Natural killer cell (primary cell): Measurements from ENCODE around the gene NEDD4. TPM values are rescaled to one million over a fixed set of nuclear protein-coding genes. Genes with fewer than 3 reads are reported as not detected.

Source experiments
- ATAC-seq, 3 donors: fragments of 150-1000 bp in 2 of 3; fragments of 200-7000 bp in 1 of 3; cut with Tn5 transposase; 1 replicate in 1 of 3; 2 replicates in 2 of 3; pipeline ENCODE4 v1.10.0; 2021; ENCODE audit warnings: mild to moderate bottlenecking in 2 of 3, moderate library complexity in 2 of 3
- DNase-seq, 2 donors: peaks; one replicate each; pipeline versions ENCODE4 v3.0.0 to v3.0.0-alpha.2; 2013 to 2021; ENCODE audit warnings: mixed read lengths in 1 of 2
- H3K27ac ChIP-seq: one replicate; pipeline ENCODE4 v1.5.1; 2013; ENCODE audit warnings: mild to moderate bottlenecking, low read length
- H3K27me3 ChIP-seq: one replicate; pipeline ENCODE4 v1.6.1; 2013; ENCODE audit warnings: low read length; ENCODE audit not compliant: control insufficient read depth, insufficient read depth
- H3K36me3 ChIP-seq: one replicate; pipeline ENCODE4 v1.6.1; 2013; ENCODE audit warnings: low read length; ENCODE audit not compliant: control insufficient read depth, insufficient read depth
- H3K4me1 ChIP-seq: one replicate; pipeline ENCODE4 v1.6.1; 2013; ENCODE audit warnings: low read length; ENCODE audit not compliant: control insufficient read depth, insufficient read depth
- H3K4me3 ChIP-seq: one replicate; pipeline ENCODE4 v1.5.1; 2013; ENCODE audit warnings: low read length
- H3K9me3 ChIP-seq: one replicate; pipeline ENCODE4 v1.6.1; 2013; ENCODE audit warnings: low read length; ENCODE audit not compliant: control insufficient read depth, insufficient read depth
- H3K27ac Mint-ChIP-seq, 2 donors: one replicate each; pipeline ENCODE4 v1.8.0; 2022; ENCODE audit warnings: mild to moderate bottlenecking in 2 of 2, mixed read lengths in 2 of 2, moderate library complexity in 1 of 2
- H3K27me3 Mint-ChIP-seq, 2 donors: one replicate each; pipeline ENCODE4 v1.8.0; 2022; ENCODE audit warnings: low read depth in 2 of 2, mixed read lengths in 2 of 2
- H3K36me3 Mint-ChIP-seq: one replicate; pipeline ENCODE4 v1.8.0; 2022; ENCODE audit warnings: mixed read lengths
- H3K4me1 Mint-ChIP-seq, 2 donors: one replicate each; pipeline ENCODE4 v1.8.0; 2022; ENCODE audit warnings: mixed read lengths in 2 of 2
- H3K4me3 Mint-ChIP-seq: one replicate; pipeline ENCODE4 v1.8.0; 2022; ENCODE audit warnings: mild to moderate bottlenecking, moderate library complexity, mixed read lengths
- H3K9me3 Mint-ChIP-seq, 2 donors: one replicate each; pipeline ENCODE4 v1.8.0; 2022; ENCODE audit warnings: mixed read lengths in 2 of 2
- CTCF ChIP-seq: fragments of 200-600 bp; IDR thresholded peaks from one replicate; pipeline ENCODE4 v1.8.0; 2022; ENCODE audit warnings: antibody characterized with exemption
- WGBS: methylation state at CpG from one replicate; pipeline ENCODE4 v1.1.7; 2013; ENCODE audit warnings: missing lambda C conversion rate; ENCODE audit not compliant: insufficient coverage; 5-methylcytosine and 5-hydroxymethylcytosine counted together
- intact Hi-C: fragments of 100-400 bp; cut with micrococcal nuclease; formaldehyde crosslinking; loops from one replicate; pipeline ENCODE4 v1.14.2; 2022
- total RNA-seq, 4 donors: library from RNA; stranded (reverse); fragments of 120-200 nt in 1 of 4; gene quantifications; one replicate each; pipeline versions ENCODE4 v1.2.3 to v1.2.4, GENCODE V29; 2013 to 2022

Gene NEDD4
- total RNA-seq, 3 donors from 2014 or later (not counting 1 experiment from before 2014, with no cell fraction given): 6.9 to 9.1 (median 7.8) TPM

GRCh38 chr15:55960946-55961345, 32.5 kb downstream of the NEDD4 start:
- intact Hi-C loops: no loop called here
- TF ChIP-seq CTCF: no peak

GRCh38 chr15:55959744-55960447, 33.5 kb downstream of the NEDD4 start:
- DNase-seq (no peak), ATAC-seq (no peak)
- no peak overlapping the region for H3K27ac Mint-ChIP-seq
- no peaks in the 10 kb centered on the region for H3K4me1 ChIP-seq
- H3K4me1 Mint-ChIP-seq: peaks cover 0 to 6% of the 10 kb centered on the region in 2 donors
- H3K9me3 Mint-ChIP-seq: peaks cover 0 to 3% of the 10 kb centered on the region in 2 donors
- H3K9me3 ChIP-seq: no peaks in the 10 kb centered on the region
- H3K36me3 ChIP-seq: no peaks in the 10 kb centered on the region
- H3K27ac ChIP-seq: no peak overlapping the region
- H3K36me3 Mint-ChIP-seq: no peaks in the 10 kb centered on the region
- no peaks in the 10 kb centered on the region for H3K27me3 Mint-ChIP-seq
- 83% methylated on average over 4 of the region's 4 CpGs for WGBS
- no peak for TF ChIP-seq CTCF
- no peak overlapping the region for H3K4me3 Mint-ChIP-seq
- intact Hi-C loops: no loop called here
- H3K27me3 ChIP-seq: no peaks in the 10 kb centered on the region
- H3K4me3 ChIP-seq: no peak overlapping the region

More at GRCh38 chr15:55960946-55961345, 32.5 kb downstream of the NEDD4 start:
- Histone ChIP-seq H3K4me1 (no peaks in the 10 kb centered on the region), H3K36me3 (no peaks in the 10 kb centered on the region), H3K27ac (no peak overlapping the region), H3K4me3 (no peak overlapping the region), H3K27me3 (no peaks in the 10 kb centered on the region), H3K9me3 (no peaks in the 10 kb centered on the region)
- Mint-ChIP-seq H3K4me3 (no peak overlapping the region), H3K27ac (no peak overlapping the region), H3K4me1 (peaks cover 0 to 6% of the 10 kb centered on the region in 2 donors), H3K9me3 (peaks cover 0 to 3% of the 10 kb centered on the region in 2 donors), H3K27me3 (no peaks in the 10 kb centered on the region), H3K36me3 (no peaks in the 10 kb centered on the region)
- DNase-seq: no peak
- ATAC-seq: no peak
- WGBS: 97% methylated on average over 2 of the region's 2 CpGs

GRCh38 chr15:55958349-55958748, 35.1 kb downstream of the NEDD4 start:
- H3K27me3 ChIP-seq: no peaks in the 10 kb centered on the region
- H3K36me3 ChIP-seq: no peaks in the 10 kb centered on the region
- no peak overlapping the region for H3K27ac ChIP-seq
- H3K4me3 Mint-ChIP-seq: no peak overlapping the region
- no peaks in the 10 kb centered on the region for H3K36me3 Mint-ChIP-seq
- no peaks in the 10 kb centered on the region for H3K4me1 ChIP-seq
- intact Hi-C loops: no loop called here
- WGBS: no CpG with 5 or more reads among the region's 1 CpG
- no peaks in the 10 kb centered on the region for H3K27me3 Mint-ChIP-seq
- TF ChIP-seq CTCF: no peak
- no peak overlapping the region for H3K4me3 ChIP-seq
- DNase-seq: no peak
- peaks cover 0 to 3% of the 10 kb centered on the region in 2 donors for H3K9me3 Mint-ChIP-seq
- H3K4me1 Mint-ChIP-seq: peaks cover 0 to 6% of the 10 kb centered on the region in 2 donors
- no peaks in the 10 kb centered on the region for H3K9me3 ChIP-seq
- no peak for ATAC-seq
- no peak overlapping the region for H3K27ac Mint-ChIP-seq
